Endothelial cell (in vitro differentiated cells): ENCODE measurements around the gene SLC6A20. TPM values are rescaled to one million over a fixed set of nuclear protein-coding genes. Genes with fewer than 3 reads are reported as not detected.

Experiments used
- DNase-seq: peaks from one replicate; pipeline ENCODE4 v3.0.0; 2021; ENCODE audit warnings: low spot score
- H3K27ac Mint-ChIP-seq: one replicate; pipeline ENCODE4 v1.8.0; 2021; ENCODE audit warnings: mixed read lengths, inconsistent platforms; ENCODE audit not compliant: unreplicated experiment
- H3K27me3 Mint-ChIP-seq: one replicate; pipeline ENCODE4 v1.8.0; 2021; ENCODE audit warnings: mild to moderate bottlenecking, moderate library complexity, mixed read lengths, inconsistent platforms; ENCODE audit not compliant: unreplicated experiment
- H3K36me3 Mint-ChIP-seq: one replicate; pipeline ENCODE4 v1.8.0; 2021; ENCODE audit warnings: mild to moderate bottlenecking, low read depth, mixed read lengths, inconsistent platforms; ENCODE audit not compliant: unreplicated experiment
- H3K4me1 Mint-ChIP-seq: one replicate; pipeline ENCODE4 v1.8.0; 2021; ENCODE audit warnings: mild to moderate bottlenecking, mixed read lengths, inconsistent platforms; ENCODE audit not compliant: unreplicated experiment
- H3K4me3 Mint-ChIP-seq: one replicate; pipeline ENCODE4 v1.8.0; 2021; ENCODE audit warnings: mild to moderate bottlenecking, mixed read lengths, inconsistent platforms; ENCODE audit not compliant: unreplicated experiment
- H3K9me3 Mint-ChIP-seq: one replicate; pipeline ENCODE4 v1.8.0; 2021; ENCODE audit warnings: mixed read lengths, inconsistent platforms; ENCODE audit not compliant: unreplicated experiment
- CTCF ChIP-seq: fragments of 200-600 bp; sonication (generic); IDR thresholded peaks from one replicate; pipeline ENCODE4 v1.5.0; 2021; ENCODE audit warnings: antibody characterized with exemption; ENCODE audit not compliant: unreplicated experiment
- total RNA-seq: library from RNA; stranded (reverse); fragmentation: NEBNext Ultra II Directional; extraction: Animal tissue kit (Norgen Biotek cat#: 25700); gene quantifications from one replicate; pipeline ENCODE4 v1.2.1, GENCODE V29; 2021; ENCODE audit not compliant: unreplicated experiment

Gene SLC6A20
- total RNA-seq, 1 donor from 2014 or later: 0.21 TPM

- DNase-seq: no peak
- TF ChIP-seq CTCF: no peak
- Mint-ChIP-seq H3K4me1 (no peaks in the 10 kb centered on the region), H3K27ac (no peak overlapping the region), H3K27me3 (peaks cover 3% of the 10 kb centered on the region), H3K36me3 (peaks cover 3% of the 10 kb centered on the region), H3K9me3 (no peaks in the 10 kb centered on the region), H3K4me3 (no peak overlapping the region)
These were observed 16.3 kb downstream of the SLC6A20 start for GRCh38 chr3:45779746-45780735.

- peaks cover 7% of the 10 kb centered on the region for H3K27me3 Mint-ChIP-seq
- TF ChIP-seq CTCF: no peak
- H3K4me3 Mint-ChIP-seq: no peak overlapping the region
- no peak for DNase-seq
- no peaks in the 10 kb centered on the region for H3K36me3 Mint-ChIP-seq
- no peak overlapping the region for H3K27ac Mint-ChIP-seq
- H3K9me3 Mint-ChIP-seq: no peaks in the 10 kb centered on the region
- H3K4me1 Mint-ChIP-seq: peaks cover 10% of the 10 kb centered on the region
These were observed 17.6 kb downstream of the SLC6A20 start for GRCh38 chr3:45778761-45779201.

DNA sequence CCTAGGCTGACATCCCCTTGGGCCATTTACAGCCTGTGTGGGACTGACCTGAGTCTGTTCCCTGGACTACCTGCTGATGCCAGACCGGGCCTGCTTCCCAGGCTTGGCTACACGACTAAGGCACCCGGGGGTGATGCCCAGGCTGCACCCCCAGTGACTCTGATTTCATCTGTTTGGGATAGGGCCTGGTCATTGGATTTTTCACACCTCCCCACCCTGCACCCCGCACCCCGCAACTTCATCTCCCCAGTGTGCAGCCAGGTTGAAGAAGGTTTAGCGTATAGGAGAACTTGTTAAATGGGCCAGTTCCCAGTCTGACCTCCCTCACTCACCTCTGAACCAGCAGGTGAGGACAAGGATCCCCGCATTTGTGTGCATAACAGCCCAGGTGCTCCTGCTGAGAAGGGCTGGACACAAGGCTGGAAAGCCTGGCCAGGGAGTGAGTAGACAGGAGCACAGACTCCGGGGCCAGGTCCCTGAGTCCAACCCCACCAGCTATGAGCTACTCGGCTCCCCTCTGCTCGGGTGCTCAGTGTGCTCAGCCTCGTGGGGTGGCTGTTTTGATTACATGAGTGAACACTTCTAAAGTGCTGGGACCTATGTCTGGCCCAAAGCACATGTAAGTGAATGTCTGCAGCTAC lies 18.5 kb downstream of the SLC6A20 start:
- Mint-ChIP-seq H3K9me3 (no peaks in the 10 kb centered on the region), H3K4me3 (no peak overlapping the region), H3K27ac (no peak overlapping the region), H3K36me3 (no peaks in the 10 kb centered on the region), H3K27me3 (peaks cover 9% of the 10 kb centered on the region), H3K4me1 (peaks cover 19% of the 10 kb centered on the region)
- TF ChIP-seq CTCF: no peak
- DNase-seq: no peak

GRCh38 chr3:45777111-45777745 lies 19.1 kb downstream of the SLC6A20 start:
- no peak overlapping the region for H3K4me3 Mint-ChIP-seq
- no peak for DNase-seq

More at GRCh38 chr3:45777111-45777745, 19.1 kb downstream of the SLC6A20 start:
- Mint-ChIP-seq H3K27me3 (peaks cover 14% of the 10 kb centered on the region), H3K36me3 (no peaks in the 10 kb centered on the region), H3K27ac (no peak overlapping the region), H3K9me3 (no peaks in the 10 kb centered on the region), H3K4me1 (peaks cover 21% of the 10 kb centered on the region)
- no peak for TF ChIP-seq CTCF
